ENCODE results near the gene C3orf49. TPM values are rescaled to one million over a fixed set of nuclear protein-coding genes. Genes with fewer than 3 reads are reported as not detected.
A peak's percentile ranks its signal among the peaks of the same experiment; 100 is the strongest.

Gene C3orf49
- total and polyA plus RNA-seq, 2 of the 13 experiments (the other 11 are each of a cell fraction or from before 2014, with no cell fraction given), result not detected

DNA sequence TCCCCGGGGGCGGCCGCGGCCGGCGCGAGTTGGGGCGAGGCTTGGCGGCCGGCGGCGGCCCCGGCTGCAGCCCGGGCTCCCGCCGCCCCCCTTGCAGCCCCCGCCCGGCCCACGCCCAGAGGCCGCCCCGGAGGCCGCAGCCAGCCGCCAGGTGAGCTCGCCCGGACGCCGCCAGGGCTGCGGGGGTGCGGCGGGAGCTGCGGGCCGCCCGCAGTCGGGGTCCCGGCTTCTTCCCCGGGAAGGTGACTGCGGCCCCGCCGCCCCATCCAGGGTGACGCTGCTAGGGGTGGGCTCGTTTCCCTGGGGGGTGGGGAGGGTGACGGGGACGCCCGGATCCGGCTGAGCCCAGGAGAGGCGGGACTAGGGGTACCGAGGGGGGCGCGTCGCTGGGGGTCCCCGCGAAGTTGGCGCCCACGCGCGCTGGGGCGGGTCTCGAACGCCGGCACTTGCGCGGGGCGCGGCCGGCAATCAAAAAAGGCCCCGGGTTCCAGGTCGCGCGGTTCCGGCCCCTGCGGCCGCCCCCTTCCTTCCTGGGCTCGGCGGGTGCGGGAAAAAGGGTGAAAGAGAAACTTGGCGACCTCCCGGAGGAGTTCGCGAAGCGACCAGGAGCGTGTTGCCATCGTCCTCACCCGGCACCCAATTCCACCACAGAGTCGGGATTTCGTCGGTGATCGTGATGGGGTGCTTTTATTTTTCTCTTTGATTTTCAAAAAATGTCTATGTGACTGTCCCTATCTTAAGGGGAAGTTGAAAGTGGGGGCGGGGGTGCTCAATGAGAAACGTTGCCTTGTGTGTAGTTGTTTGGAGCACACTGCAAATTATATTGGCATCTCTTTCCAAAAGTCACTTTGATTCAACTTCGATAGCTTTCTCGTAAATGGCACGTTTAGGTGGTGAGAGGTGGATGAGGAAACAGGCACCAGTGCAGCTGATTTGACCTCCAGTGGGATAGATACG, 45.2 kb downstream of the C3orf49 start (continued):
- TF ChIP-seq, protein P1, sequence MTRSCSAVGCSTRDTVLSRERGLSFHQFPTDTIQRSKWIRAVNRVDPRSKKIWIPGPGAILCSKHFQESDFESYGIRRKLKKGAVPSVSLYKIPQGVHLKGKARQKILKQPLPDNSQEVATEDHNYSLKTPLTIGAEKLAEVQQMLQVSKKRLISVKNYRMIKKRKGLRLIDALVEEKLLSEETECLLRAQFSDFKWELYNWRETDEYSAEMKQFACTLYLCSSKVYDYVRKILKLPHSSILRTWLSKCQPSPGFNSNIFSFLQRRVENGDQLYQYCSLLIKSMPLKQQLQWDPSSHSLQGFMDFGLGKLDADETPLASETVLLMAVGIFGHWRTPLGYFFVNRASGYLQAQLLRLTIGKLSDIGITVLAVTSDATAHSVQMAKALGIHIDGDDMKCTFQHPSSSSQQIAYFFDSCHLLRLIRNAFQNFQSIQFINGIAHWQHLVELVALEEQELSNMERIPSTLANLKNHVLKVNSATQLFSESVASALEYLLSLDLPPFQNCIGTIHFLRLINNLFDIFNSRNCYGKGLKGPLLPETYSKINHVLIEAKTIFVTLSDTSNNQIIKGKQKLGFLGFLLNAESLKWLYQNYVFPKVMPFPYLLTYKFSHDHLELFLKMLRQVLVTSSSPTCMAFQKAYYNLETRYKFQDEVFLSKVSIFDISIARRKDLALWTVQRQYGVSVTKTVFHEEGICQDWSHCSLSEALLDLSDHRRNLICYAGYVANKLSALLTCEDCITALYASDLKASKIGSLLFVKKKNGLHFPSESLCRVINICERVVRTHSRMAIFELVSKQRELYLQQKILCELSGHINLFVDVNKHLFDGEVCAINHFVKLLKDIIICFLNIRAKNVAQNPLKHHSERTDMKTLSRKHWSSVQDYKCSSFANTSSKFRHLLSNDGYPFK (CRISPR knock-in tag; IDR thresholded peaks at IDR 0.05; ENCODE audit: borderline replicate concordance), result no peak
- no peak for TF ChIP-seq ZNF660 (CRISPR knock-in tag; IDR thresholded peaks at IDR 0.05; ENCODE audit: borderline replicate concordance, low read depth)
- TF ChIP-seq, protein P2, sequence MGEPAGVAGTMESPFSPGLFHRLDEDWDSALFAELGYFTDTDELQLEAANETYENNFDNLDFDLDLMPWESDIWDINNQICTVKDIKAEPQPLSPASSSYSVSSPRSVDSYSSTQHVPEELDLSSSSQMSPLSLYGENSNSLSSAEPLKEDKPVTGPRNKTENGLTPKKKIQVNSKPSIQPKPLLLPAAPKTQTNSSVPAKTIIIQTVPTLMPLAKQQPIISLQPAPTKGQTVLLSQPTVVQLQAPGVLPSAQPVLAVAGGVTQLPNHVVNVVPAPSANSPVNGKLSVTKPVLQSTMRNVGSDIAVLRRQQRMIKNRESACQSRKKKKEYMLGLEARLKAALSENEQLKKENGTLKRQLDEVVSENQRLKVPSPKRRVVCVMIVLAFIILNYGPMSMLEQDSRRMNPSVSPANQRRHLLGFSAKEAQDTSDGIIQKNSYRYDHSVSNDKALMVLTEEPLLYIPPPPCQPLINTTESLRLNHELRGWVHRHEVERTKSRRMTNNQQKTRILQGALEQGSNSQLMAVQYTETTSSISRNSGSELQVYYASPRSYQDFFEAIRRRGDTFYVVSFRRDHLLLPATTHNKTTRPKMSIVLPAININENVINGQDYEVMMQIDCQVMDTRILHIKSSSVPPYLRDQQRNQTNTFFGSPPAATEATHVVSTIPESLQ (CRISPR knock-in tag; conservative IDR thresholded peaks at IDR 0.05), result no peak
- TF ChIP-seq ZNF24 (IDR thresholded peaks at IDR 0.05), result no peak
- TF ChIP-seq FOXK1 (CRISPR knock-in tag; IDR thresholded peaks at IDR 0.05; ENCODE audit: borderline replicate concordance, low read depth), result no peak
- TF ChIP-seq ZNF780A (CRISPR knock-in tag; IDR thresholded peaks at IDR 0.05), result no peak
- TF ChIP-seq, protein P3, sequence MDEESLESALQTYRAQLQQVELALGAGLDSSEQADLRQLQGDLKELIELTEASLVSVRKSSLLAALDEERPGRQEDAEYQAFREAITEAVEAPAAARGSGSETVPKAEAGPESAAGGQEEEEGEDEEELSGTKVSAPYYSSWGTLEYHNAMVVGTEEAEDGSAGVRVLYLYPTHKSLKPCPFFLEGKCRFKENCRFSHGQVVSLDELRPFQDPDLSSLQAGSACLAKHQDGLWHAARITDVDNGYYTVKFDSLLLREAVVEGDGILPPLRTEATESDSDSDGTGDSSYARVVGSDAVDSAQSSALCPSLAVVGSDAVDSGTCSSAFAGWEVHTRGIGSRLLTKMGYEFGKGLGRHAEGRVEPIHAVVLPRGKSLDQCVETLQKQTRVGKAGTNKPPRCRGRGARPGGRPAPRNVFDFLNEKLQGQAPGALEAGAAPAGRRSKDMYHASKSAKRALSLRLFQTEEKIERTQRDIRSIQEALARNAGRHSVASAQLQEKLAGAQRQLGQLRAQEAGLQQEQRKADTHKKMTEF (CRISPR knock-in tag; IDR thresholded peaks at IDR 0.05), result peak; percentile 55; the same call in 1 of the 2 replicates
- TF ChIP-seq, protein P4, sequence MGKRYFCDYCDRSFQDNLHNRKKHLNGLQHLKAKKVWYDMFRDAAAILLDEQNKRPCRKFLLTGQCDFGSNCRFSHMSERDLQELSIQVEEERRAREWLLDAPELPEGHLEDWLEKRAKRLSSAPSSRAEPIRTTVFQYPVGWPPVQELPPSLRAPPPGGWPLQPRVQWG (CRISPR knock-in tag; IDR thresholded peaks at IDR 0.05; ENCODE audit: borderline replicate concordance, low read depth), result no peak
- peak; percentile 48; the same call in 1 of the 2 replicates for TF ChIP-seq FOXC1 (CRISPR knock-in tag; IDR thresholded peaks at IDR 0.05; ENCODE audit: borderline replicate concordance)
- no peak for TF ChIP-seq RAD21 (CRISPR knock-in tag; IDR thresholded peaks at IDR 0.05)
- TF ChIP-seq, protein P5, sequence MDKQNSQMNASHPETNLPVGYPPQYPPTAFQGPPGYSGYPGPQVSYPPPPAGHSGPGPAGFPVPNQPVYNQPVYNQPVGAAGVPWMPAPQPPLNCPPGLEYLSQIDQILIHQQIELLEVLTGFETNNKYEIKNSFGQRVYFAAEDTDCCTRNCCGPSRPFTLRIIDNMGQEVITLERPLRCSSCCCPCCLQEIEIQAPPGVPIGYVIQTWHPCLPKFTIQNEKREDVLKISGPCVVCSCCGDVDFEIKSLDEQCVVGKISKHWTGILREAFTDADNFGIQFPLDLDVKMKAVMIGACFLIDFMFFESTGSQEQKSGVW (CRISPR knock-in tag; IDR thresholded peaks at IDR 0.05; ENCODE audit: borderline replicate concordance), result no peak
- no peak for TF ChIP-seq ONECUT2 (CRISPR knock-in tag; IDR thresholded peaks at IDR 0.05)
- TF ChIP-seq, protein P6, sequence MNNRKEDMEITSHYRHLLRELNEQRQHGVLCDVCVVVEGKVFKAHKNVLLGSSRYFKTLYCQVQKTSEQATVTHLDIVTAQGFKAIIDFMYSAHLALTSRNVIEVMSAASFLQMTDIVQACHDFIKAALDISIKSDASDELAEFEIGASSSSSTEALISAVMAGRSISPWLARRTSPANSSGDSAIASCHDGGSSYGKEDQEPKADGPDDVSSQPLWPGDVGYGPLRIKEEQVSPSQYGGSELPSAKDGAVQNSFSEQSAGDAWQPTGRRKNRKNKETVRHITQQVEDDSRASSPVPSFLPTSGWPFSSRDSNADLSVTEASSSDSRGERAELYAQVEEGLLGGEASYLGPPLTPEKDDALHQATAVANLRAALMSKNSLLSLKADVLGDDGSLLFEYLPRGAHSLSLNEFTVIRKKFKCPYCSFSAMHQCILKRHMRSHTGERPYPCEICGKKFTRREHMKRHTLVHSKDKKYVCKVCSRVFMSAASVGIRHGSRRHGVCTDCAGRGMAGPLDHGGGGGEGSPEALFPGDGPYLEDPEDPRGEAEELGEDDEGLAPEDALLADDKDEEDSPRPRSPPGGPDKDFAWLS (CRISPR knock-in tag; IDR thresholded peaks at IDR 0.05; ENCODE audit: borderline replicate concordance), result no peak
- no peak for TF ChIP-seq PLRG1 (conservative IDR thresholded peaks at IDR 0.05)
- TF ChIP-seq TSC22D2 (CRISPR knock-in tag; IDR thresholded peaks at IDR 0.05; ENCODE audit: borderline replicate concordance), result no peak
- TF ChIP-seq, protein P7, sequence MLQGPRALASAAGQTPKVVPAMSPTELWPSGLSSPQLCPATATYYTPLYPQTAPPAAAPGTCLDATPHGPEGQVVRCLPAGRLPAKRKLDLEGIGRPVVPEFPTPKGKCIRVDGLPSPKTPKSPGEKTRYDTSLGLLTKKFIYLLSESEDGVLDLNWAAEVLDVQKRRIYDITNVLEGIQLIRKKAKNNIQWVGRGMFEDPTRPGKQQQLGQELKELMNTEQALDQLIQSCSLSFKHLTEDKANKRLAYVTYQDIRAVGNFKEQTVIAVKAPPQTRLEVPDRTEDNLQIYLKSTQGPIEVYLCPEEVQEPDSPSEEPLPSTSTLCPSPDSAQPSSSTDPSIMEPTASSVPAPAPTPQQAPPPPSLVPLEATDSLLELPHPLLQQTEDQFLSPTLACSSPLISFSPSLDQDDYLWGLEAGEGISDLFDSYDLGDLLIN (CRISPR knock-in tag; IDR thresholded peaks at IDR 0.05; ENCODE audit: borderline replicate concordance), result no peak

Data from HepG2 (cell line).